ENCODE data around the gene WDR27.

WDR27 gene

DNA sequence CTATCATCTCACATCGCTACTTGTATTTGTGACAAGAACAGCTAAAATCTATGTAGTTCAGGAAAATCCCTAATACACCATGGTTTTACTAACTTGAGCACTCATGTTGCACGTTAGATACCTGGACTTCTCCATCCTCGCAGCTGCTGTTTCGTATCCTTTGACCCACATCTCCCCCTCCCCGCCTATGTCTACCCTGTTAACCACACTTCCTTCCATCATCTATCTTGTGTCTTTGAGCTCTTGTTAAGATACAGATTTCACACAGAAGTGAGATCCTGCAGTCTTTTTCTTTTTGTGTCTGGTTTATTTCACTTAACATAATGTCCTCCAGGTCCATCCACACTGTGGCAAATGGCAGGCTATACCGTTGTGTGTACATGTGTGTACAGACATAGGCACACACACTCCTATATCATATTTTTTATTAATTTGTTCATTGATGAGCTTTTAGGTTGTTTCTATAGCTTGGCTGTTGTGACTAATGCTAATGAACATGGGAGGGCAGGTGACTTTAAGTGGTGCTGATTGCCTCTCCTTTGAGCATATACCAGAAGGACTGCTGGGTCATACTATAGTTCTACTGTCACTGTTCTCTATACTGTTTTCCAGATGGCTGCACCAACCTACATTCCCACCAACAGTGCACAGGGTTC is 117.8 kb downstream of the WDR27 start:
- TF ChIP-seq, protein P1, sequence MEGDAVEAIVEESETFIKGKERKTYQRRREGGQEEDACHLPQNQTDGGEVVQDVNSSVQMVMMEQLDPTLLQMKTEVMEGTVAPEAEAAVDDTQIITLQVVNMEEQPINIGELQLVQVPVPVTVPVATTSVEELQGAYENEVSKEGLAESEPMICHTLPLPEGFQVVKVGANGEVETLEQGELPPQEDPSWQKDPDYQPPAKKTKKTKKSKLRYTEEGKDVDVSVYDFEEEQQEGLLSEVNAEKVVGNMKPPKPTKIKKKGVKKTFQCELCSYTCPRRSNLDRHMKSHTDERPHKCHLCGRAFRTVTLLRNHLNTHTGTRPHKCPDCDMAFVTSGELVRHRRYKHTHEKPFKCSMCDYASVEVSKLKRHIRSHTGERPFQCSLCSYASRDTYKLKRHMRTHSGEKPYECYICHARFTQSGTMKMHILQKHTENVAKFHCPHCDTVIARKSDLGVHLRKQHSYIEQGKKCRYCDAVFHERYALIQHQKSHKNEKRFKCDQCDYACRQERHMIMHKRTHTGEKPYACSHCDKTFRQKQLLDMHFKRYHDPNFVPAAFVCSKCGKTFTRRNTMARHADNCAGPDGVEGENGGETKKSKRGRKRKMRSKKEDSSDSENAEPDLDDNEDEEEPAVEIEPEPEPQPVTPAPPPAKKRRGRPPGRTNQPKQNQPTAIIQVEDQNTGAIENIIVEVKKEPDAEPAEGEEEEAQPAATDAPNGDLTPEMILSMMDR (IDR thresholded peaks at IDR 0.05; ENCODE audit: low read depth, low read length, missing control alignments), result no peak
- H3K4me3 ChIP-seq (ENCODE audit: low read depth, low read length), result no peak overlapping the region
- DNase-seq (ENCODE audit: low read depth), result no peak

DNA sequence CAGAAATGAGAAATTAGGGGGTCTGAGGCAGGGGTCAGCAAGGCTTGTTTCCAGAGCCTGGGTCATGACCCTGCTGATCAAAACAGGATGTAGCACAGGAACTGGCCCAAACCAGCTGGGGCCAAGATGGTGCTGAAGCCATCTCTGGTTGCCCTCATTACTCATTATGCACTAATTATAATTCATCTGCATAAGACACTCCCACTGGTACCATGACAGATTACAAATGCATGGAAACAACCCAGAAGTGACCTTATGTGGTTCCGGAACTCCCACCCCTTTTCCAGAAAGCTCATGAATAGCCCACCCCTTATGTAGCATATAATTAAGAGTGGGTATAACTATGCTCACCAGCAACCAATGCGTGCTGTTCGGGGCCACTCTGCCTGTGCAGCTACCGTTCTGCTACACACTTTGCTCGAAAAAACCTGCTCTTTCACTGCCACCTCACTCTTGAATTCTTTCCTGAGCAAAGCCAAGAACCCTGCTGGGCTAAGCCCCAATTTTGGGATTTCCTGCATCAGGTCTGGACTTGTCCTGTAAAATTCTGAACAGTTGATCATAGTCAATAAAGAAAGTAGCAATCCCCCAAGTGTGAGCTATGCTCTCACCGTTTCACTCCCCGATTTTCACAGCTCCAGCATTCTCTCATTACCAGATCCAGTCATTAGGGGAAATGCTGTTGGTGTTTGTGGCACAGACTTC is 122.3 kb downstream of the WDR27 start:
- TF ChIP-seq, protein P1 (IDR thresholded peaks at IDR 0.05; ENCODE audit: low read depth, low read length, missing control alignments), result no peak
- H3K4me3 ChIP-seq (ENCODE audit: low read depth, low read length), result no peak overlapping the region
- no peak for DNase-seq (ENCODE audit: low read depth)

DNA sequence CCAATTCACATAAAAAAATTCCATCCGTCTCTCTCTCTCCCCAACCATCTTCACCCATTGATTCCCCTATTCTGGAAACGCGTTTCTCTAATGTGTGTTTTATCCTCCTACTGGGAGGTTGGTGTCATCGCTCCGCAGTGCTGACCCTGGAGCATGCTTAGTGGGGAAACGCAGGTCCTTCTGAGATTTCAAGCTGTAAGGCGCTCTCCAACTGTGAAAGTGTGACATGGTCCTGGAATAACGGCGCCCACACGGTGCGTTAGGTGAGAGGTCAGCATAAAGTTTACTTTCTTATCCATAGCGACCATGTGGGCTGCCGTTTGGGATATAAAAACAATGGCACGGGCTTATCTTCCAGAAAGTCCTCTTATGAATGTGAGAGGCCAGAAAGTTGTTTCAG is 123.9 kb downstream of the WDR27 start:
- no peak overlapping the region for H3K4me3 ChIP-seq (ENCODE audit: low read depth, low read length)
- DNase-seq (ENCODE audit: low read depth), result no peak
- TF ChIP-seq, protein P1 (IDR thresholded peaks at IDR 0.05; ENCODE audit: low read depth, low read length, missing control alignments), result no peak

DNA sequence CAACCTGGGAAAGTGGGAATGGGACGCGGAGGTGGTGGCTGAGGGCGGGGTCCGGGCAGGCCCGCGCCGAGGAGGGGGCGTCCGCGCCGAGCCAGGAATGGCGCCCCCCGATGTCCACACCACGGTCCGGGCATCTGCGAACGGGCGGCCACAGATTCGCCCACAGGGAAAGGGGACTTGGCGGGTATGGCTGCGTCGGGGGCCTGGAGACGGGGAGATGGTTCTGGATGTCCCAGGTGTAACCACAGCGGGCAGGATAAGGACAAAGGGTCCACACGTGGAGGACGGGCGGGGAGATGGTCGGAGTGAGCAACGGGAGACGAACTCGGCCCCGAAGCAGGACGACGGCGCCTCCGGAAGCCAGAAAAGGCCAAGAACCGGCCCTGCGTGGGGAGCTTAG is 124.6 kb downstream of the WDR27 start:
- DNase-seq (ENCODE audit: low read depth), result no peak
- H3K4me3 ChIP-seq (ENCODE audit: low read depth, low read length), result no peak overlapping the region
- TF ChIP-seq, protein P1 (IDR thresholded peaks at IDR 0.05; ENCODE audit: low read depth, low read length, missing control alignments), result no peak

DNA sequence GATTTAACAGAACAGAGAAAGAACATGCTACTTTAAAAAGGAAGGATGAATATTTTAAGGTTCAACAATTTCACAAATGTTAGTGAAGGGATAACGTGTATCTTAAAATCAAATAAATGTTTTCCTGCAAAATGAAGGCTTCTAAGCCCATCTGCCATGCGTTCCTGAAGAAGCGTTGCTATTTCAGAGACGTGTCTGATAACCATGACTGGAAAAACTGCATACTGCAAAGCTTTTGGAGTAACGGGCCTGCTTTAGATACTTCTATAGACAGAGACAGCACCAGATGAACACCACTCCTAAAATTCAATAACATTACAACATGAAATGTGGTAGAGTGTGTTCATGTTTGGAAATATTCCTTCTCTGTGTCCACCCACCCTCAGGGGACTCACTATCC is 126.0 kb downstream of the WDR27 start:
- H3K4me3 ChIP-seq (ENCODE audit: low read depth, low read length), result no peak overlapping the region
- DNase-seq (ENCODE audit: low read depth), result no peak
- TF ChIP-seq, protein P1 (IDR thresholded peaks at IDR 0.05; ENCODE audit: low read depth, low read length, missing control alignments), result no peak

DNA sequence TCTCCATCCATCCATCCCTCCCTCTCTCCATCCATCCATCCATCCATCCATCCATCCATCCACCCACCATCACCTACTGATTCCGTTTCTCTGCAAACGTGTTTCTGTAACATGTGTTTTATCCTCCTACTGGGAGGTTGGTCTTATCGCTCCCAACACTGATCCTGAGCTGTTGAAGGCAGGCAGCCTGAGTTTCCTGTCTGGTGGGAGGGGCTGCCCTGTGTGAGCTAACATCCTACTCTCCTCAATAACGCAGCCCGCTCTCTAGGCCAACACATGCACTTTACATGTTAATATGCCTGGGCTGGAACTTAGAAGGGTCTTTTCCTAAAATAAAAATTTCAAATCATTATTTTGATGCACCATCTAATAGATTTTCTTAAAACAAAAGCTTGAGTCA is 126.5 kb downstream of the WDR27 start:
- no peak for DNase-seq (ENCODE audit: low read depth)
- TF ChIP-seq, protein P1 (IDR thresholded peaks at IDR 0.05; ENCODE audit: low read depth, low read length, missing control alignments), result no peak
- H3K4me3 ChIP-seq (ENCODE audit: low read depth, low read length), result no peak overlapping the region

DNA sequence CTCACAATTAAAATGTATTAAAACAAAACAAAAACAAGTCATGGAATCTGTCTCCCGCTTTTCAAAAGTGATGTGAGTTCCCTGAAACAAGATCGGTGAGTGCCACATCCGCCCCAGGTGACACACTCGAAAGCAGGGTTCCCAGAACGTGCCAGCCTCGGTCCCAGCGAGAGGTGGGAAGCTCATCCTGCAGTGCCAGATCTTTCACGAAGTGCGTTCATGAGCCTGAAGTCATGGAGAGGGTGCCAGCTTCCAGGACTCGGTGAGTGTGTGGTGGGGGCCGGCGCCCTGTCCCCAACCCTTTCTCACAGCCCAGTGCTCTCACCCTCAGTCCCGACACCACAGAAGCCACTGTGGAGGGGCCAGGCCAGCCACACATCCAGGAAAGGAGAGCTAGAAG is 127.4 kb downstream of the WDR27 start:
- TF ChIP-seq, protein P1 (IDR thresholded peaks at IDR 0.05; ENCODE audit: low read depth, low read length, missing control alignments), result no peak
- DNase-seq (ENCODE audit: low read depth), result no peak

More for the DNA sequence above, 127.4 kb downstream of the WDR27 start:
- no peak overlapping the region for H3K4me3 ChIP-seq (ENCODE audit: low read depth, low read length)
